ENCODE data around the gene PRKN.

Gene PRKN

DNA sequence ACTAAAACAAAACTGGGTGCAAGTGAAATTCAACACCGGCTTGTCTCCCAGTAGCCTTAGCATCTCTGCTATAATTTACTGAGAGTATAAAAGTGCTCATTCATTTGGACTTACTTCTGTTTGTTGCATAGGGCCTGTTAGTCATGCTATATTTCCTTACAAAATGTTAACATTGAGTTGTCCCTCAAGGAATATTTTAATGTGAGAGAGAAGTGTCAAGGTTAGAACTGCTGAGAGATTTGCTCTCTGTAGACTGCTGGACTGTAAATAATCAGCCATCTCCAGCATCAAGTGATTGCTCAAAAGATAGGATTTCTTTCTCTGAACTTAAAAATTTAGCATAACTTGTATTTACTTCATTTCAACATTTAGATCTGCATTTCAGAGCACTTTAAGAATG lies 1125.2 kb downstream of the PRKN start:
- TF ChIP-seq, protein P1, sequence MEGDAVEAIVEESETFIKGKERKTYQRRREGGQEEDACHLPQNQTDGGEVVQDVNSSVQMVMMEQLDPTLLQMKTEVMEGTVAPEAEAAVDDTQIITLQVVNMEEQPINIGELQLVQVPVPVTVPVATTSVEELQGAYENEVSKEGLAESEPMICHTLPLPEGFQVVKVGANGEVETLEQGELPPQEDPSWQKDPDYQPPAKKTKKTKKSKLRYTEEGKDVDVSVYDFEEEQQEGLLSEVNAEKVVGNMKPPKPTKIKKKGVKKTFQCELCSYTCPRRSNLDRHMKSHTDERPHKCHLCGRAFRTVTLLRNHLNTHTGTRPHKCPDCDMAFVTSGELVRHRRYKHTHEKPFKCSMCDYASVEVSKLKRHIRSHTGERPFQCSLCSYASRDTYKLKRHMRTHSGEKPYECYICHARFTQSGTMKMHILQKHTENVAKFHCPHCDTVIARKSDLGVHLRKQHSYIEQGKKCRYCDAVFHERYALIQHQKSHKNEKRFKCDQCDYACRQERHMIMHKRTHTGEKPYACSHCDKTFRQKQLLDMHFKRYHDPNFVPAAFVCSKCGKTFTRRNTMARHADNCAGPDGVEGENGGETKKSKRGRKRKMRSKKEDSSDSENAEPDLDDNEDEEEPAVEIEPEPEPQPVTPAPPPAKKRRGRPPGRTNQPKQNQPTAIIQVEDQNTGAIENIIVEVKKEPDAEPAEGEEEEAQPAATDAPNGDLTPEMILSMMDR (conservative IDR thresholded peaks at IDR 0.05): no peak
- H3K27ac ChIP-seq: no peak overlapping the region

DNA sequence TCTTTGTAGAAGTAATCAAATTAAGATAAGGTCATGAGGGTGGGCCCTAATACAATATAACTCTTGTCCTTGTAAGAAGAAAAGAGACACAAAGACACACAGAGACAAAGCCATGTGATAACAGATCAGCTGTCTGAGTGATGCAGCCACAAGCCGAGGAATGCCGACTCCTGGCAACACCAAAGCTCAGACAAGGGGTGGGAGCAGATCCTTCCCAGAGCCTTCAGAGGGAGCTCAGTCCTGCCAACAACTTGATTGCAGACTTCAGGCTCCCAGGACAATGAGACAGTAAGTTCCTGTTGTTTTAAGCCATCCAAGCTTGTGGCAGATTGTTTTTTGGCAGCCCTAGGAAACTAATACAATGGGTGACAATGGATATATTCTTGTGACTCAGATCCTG lies 1128.7 kb downstream of the PRKN start:
- TF ChIP-seq, protein P1 (conservative IDR thresholded peaks at IDR 0.05): no peak
- H3K27ac ChIP-seq: no peak overlapping the region

DNA sequence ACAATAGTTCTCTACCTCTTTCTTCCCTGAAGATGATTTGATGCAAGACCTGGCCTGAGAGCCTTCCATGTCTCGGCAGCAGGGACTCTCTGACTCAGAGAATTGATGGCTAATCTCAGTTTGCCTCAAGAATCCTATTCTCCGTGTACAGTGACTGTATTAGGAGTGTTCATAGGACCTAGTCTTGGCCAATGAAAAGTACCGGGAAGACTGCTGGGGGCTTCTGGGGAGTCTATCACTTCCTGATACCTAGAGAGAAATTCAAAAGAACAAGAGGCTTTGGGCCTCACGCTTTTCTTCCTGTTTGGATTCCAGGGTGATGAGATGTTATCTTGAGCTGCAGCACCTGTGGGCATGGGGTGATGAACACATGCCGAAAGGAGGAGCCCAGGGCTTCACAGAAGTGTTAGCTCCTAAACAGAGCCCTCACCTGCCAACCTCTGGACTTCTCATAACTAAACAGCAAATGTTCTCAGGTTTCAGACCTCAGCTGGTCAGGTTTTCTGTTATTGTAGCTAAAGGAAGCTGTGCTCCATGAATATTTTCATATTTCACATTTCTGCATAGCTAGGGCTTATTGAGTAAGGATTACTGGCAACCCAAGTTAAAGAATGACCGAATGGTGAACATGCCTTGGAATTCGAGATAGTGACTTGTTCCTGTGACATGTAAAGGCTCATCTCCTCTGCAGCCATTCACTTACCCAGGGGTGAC lies 1130.6 kb downstream of the PRKN start:
- no peak overlapping the region for H3K27ac ChIP-seq
- TF ChIP-seq, protein P1 (conservative IDR thresholded peaks at IDR 0.05): no peak

DNA sequence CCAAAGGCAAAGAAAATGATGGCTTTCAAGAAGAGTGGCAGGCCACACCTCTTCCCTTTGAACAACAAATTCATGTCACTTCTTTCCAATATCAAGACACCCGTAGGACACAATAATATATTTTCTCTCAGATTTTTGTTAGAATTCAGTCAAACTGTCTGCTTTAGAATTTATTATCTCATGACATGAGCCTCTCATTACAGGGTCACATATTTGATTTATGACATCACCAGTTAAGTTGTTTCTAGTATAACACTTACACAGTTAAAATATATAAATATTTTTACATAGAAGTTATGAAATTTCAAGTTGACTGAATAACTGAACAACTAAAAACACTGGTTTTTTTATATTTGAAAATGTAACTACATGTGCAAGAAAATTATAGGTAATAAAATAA lies 1133.2 kb downstream of the PRKN start:
- TF ChIP-seq, protein P1 (conservative IDR thresholded peaks at IDR 0.05): no peak
- H3K27ac ChIP-seq: no peak overlapping the region

DNA sequence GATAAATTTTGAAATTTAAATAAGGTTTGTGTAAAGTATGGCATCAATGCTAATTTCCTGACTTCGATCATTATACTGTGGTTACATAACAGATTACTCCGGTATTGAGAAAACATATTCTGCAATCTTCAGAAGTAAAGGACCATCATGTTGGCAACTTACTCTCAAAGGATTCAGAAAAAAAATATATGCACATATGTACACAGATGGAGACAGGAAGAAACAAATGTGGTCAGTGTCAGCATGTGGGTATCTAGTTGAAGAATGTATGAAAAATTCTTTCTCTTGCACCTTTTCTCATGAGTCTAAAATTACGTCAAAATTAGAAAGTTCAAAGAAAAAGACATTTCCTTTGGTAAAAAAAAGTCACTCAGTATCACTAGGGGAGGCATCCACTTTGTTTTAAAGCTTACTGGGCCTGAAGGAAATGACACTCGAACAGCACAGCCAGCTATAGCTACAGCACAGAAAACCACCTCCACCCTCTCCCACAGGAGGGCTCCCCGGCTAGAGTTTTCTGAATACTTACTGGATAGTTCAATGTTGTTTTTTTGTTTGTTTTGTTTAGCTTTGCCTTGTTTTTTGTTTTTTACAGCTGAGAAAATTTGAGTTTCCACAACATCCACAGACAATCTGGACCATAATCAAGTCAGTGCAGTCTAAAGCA lies 1136.5 kb downstream of the PRKN start:
- TF ChIP-seq, protein P1 (conservative IDR thresholded peaks at IDR 0.05): no peak
- no peak overlapping the region for H3K27ac ChIP-seq

DNA sequence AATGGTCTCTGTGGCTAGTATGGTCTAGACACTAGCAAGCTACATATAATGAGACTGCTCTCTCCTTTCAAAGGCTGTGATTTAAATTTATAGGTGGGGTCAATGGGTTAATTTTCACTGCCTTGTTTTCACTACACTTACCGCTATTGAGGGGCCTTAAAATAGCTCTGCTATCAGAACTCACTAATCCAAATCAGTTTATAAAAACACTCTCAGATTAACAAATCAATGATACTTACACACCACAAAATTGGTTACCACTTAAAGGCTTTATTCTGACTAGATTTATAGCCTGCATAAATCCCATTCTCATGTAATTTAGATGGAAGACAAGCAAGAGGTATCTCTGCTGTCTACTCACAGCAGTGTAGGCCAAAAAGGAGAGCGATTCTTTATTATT lies 1140.7 kb downstream of the PRKN start:
- TF ChIP-seq, protein P1 (conservative IDR thresholded peaks at IDR 0.05): no peak

DNA sequence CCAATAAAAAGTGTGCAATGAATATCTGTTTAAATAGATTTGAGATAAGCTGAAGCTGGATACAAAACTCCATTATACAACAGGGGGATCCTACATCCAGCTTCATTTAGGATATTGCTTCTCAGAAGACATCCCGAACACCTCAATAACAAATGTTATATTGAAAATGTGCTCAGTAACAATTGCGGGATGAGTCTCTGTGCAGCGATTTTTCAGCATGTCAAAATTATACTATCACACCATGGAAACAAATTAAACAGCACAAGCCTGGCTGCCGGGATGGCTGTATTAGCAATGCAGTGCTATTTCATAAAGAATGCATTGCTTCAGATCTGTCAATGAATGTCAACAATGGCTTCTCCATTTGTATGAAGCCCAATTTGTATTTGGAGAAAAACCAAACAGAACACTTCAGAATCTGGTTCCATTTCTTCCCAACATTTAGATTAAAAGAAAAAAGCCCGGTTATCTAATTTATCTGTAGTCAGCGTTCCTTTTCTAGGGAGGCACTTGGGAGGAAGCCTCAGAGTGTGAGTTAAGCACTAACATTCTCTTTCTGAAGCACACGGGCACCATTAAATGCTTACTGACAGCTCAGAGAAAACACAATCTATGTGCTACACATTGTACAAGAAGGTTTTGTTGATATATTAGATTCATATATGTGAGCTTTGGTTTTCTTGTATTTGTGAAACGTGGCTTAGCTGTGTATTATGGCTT lies 1142.8 kb downstream of the PRKN start:
- no peak overlapping the region for H3K27ac ChIP-seq
- TF ChIP-seq, protein P1 (conservative IDR thresholded peaks at IDR 0.05): no peak

More for the DNA sequence above, 1140.7 kb downstream of the PRKN start:
- H3K27ac ChIP-seq: no peak overlapping the region

All from VCaP (cell line).